Breast epithelium (tissue), 3 donors: Measurements from ENCODE around the gene CEP112.

ENCODE experiments used
- POLR2A ChIP-seq: fragments of 450-650 bp; IDR thresholded peaks from one replicate; pipeline ENCODE4 v1.6.1; 2016; ENCODE audit warnings: antibody characterized with exemption, mild to moderate bottlenecking, moderate library complexity
- POLR2AphosphoS5 ChIP-seq, 3 donors: sonication (generic); formaldehyde crosslinking; IDR thresholded peaks; one replicate each; pipeline ENCODE4 v1.6.1; 2017; ENCODE audit warnings: antibody characterized with exemption in 3 of 3
- TF ChIP-seq, protein P1 (sequence below), 3 donors: fragments of 450-650 bp; IDR thresholded peaks; one replicate each; pipeline ENCODE4 v1.5.1; 2016 to 2017; ENCODE audit warnings: antibody characterized with exemption in 3 of 3, mild to moderate bottlenecking in 3 of 3, moderate library complexity in 3 of 3

DNA sequence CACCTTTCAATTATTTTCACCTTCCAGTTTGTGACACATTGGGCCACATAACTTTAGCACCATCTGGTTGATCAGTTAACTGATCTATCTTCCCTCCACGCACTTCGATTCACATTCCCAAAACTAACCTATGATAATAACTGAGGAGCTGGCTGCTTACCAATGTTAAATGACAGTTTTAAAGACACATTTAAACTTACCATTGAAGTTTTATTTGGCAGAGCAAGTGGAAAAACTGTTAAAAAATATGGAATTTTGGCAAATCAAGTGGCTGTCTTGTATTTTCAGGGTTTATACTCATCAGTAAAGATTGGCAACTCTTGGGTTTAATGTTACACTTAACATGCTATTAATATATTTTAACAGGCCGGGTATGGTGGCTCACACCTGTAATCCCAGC is 42.7 kb upstream of the CEP112 start:
- TF ChIP-seq, protein P1, sequence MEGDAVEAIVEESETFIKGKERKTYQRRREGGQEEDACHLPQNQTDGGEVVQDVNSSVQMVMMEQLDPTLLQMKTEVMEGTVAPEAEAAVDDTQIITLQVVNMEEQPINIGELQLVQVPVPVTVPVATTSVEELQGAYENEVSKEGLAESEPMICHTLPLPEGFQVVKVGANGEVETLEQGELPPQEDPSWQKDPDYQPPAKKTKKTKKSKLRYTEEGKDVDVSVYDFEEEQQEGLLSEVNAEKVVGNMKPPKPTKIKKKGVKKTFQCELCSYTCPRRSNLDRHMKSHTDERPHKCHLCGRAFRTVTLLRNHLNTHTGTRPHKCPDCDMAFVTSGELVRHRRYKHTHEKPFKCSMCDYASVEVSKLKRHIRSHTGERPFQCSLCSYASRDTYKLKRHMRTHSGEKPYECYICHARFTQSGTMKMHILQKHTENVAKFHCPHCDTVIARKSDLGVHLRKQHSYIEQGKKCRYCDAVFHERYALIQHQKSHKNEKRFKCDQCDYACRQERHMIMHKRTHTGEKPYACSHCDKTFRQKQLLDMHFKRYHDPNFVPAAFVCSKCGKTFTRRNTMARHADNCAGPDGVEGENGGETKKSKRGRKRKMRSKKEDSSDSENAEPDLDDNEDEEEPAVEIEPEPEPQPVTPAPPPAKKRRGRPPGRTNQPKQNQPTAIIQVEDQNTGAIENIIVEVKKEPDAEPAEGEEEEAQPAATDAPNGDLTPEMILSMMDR (IDR thresholded peaks at IDR 0.05): no peak
- TF ChIP-seq POLR2AphosphoS5 (IDR thresholded peaks at IDR 0.05): no peak
- no peak for TF ChIP-seq POLR2A
